GM18520 (cell line): ENCODE measurements around the gene FRS3.

Experiments
- ATAC-seq: cut with Tn5 transposase; IDR thresholded peaks from one replicate; pipeline ENCODE4 v1.9.1; 2021; ENCODE audit not compliant: unreplicated experiment

FRS3 gene

DNA sequence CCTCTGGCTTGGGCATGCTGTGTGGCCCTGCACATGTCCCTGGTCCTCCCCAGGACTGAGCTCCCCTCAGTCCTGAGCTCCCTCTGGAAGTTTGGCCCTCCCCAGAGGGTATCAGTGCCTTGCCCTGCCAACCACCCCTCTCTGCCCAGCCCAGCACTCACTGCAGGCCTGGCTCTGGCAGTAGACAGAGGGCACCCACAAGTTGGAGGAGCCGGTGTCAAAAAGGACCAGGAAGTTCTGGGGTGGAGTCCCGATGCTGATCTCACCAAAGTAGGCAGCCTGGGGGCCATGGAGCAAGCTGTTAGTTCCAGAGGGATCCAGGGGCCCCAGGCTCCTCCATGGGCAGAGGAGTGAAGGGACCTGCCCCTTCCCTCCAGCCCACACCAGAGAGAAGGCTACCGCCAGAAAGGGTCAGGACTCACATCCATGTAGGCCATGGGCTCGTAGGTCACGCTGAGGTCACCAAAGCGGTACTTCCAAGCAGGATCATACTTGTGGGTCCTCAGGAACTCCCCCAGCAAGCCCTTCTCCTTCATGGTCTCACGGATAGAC lies 35.4 kb downstream of the FRS3 start:
- ATAC-seq, result no peak

DNA sequence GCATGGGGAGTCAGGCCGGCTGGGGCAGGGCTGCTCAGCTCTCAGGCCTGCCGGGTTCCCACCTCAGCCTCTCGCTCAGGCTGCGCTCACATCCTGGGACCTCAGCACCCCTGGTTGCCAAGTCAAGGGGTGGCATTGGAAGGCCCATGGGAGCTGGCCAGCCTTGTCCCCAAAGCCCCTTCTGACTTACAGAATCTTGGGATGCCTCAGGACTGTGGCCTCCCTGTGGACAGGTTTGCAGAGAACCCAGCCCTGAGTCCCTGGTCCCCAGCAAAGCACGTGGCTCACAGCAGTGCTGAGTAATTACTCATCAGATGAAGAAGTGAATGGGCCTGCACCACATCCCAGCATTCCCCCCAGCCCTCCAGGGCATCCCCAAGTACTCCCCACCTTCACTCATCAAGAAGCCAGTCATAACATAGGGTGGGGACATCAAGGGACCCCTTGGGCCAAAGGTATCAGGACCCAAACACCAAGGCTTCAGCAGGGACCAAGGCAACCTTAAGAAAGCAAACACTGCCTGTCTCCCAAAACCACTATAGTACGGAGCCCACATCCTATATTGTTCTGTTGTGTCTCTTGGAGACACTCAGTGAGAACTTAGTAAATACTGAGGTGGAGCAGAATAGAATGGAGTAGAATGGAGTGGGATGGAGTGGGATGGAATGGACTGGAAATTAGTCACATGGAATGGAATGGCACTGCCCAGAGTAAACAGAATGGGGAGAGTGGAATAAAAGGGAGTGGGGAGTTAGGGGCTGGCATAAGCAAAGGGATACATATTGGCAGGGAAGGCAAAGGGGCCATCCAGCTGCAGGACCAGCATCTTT lies 36.1 kb downstream of the FRS3 start:
- ATAC-seq, result no peak

DNA sequence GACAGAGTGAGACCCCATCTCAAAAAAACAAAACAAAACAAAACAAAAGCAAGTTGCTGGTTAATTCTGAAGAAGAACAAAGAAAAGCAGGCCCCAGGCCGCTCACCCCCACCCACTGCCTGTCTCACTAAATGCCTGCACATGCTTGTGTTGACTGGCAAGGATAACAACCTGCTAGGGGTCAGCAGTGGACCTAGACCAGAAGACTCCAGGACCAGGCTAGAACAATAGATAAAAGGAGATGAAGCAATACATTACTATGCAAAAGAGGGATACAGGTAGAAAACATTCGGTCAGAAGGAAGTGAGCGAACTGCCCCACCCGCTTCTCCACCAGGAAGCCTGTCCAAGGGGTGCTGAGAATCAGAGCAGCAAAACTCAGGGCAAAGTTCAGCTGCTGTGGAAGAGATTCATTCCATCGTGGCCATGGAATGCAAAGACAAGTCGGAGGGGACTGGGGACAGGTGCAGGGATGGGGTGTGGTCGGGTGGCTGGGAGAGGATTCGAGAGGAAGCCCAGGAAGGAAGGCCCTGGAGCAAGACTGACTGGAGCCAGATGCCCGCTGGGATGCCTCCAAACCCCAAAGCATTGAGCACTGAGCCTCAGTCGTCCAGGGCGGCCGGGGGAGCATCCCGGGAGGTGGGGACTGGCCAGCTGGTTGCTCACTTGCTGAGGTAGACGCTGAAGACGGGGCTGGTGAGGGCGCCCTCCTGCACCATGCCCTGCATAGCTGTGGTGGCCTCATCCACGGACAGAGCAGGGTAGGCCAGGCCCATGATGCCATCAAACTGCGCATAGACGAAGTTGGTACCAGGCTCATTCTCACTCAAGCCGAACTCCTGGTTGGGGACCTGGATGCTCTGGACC lies 37.8 kb downstream of the FRS3 start:
- ATAC-seq, result no peak

DNA sequence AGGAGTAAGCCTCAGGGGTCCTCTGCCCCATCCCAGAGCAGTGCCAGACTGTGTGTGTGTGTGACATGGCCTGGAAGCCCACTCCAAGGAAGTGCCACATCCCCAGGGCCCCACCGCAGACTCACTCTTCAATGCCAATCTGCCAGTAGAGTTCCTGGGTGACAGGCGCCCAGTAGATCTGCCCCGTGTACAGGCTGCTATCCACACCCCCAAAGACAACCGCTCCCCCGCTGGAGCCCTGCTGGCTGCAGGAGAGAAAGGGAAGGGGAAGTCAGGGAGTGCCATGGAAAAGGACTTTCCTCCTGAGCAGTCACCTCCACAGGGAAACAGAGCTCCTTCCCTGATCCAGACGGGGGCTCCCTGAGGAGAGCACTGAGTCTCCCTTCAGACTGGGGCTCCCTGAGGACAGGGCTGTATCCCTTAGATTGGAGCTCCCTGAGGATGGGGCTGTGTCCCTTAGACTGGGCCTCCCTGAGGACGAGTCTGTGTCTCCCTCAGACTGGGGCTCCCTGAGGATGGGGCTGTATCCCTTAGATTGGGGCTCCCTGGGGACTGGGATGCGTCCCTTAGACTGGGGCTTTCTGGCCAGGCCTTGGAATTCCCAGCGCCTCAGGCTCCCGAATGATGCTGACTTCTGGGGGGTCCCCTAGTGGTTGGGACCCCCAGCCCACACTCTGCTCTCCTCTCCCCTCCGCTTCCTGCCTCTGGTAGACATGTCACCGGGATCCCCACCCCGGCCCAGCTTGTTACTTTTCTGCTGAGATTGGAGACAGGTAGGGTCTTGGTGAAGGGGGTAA lies 39.1 kb downstream of the FRS3 start:
- no peak for ATAC-seq

DNA sequence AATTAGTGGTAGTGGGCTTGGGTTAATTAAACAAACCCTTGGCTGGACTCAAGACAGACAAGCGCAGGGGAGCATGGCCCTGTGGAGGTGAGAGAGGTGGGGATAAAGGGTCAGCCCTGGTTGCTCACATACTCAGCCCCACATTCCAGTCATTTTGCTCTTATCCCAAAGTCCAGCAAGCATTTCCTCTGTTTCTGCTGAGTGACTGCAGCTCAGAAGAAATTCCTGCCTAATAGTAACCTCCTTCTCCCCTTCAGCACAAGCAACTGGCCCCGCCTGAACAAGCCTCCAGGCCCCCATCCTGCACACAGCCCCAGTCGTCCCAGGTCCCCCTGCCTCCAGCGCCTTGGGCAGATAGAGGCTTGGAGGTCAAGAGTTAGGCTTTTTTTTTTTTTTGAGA lies 40.7 kb downstream of the FRS3 start:
- ATAC-seq, result no peak

DNA sequence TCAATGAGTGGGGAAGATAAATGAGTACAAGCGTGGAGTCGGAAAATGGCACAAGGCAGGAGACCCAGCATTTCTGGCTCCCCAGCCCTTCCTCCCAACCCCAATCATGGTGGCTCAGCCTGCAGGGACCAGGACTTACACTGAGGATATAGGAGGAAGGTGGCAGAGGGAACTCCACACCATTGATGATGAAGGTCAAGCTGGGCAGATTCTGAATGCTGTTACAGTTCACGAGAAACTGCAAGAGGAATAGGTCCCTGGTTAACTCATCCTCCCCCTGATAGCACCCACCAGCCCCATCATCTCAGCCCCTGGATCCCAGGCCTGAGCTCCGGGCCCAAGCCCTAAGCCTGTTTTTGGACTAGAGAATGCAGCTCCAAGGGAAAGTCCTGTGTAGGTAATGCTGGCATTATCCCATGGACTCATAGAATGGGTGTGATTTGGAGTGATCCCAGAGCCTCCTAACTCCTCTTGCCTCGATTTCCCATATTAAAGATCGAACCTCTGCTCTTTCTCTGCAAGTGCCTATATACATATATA lies 42.0 kb downstream of the FRS3 start:
- no peak for ATAC-seq

DNA sequence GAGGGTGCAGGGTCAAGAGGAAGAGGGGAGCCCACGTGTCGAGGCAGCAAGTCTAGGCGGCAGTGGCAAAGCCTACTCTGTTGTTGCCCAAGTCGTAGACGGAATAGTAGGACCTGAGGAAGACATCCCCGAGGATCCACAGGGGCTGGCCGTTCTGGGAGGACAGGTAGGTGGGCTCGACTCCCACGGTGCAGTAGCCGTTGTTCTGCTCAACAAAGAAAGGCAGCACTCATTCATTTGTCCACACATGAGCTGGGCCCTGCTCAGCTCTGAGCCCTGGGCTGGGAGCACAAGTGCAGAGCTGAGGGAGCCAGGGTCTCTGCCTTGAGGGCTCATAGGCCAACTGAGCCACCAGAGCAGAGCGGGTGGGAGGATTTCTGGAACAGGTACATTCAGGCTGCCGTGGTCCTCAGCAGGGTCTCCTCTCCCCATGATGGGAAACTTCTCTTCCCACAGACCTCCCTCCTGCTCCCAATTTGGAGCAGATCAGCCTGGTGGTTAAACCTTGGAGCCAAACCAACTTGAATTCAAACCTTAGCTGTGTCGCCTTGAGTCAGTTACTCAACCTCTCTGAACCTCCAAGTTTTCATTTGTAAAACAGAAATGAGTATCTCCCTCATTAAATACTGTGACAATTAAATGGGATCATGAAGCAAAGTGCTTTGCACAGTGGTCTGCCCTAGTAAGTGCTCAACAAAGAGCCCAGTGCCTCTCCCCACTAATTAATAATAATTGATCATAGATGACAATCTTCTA lies 42.7 kb downstream of the FRS3 start:
- no peak for ATAC-seq

DNA sequence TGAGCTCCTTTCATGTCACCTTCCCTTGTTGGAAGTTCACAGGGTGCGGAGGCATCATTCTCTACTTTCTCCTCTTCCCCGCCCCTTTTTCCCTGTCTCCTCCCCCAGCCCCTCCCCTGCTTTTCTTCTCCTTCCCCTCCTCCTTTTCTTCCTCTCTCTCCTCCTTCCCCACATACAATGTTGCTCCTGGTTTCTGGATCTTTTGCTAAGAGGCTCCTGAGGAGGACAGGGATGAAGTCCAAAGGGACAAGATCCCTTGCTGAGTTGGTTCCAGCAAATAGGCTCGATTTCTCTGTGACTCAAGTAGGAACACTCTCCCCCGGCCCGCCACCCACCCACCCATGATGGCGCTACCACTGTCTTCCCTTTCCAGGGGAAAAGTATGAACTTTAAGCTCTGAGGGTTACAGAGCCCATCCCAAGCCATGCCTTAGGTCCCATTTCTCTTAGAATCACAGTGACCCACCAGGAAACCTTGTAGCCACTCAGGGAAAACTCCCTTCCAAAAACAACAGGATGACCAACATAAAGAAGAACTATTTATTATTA lies 43.4 kb downstream of the FRS3 start:
- no peak for ATAC-seq

DNA sequence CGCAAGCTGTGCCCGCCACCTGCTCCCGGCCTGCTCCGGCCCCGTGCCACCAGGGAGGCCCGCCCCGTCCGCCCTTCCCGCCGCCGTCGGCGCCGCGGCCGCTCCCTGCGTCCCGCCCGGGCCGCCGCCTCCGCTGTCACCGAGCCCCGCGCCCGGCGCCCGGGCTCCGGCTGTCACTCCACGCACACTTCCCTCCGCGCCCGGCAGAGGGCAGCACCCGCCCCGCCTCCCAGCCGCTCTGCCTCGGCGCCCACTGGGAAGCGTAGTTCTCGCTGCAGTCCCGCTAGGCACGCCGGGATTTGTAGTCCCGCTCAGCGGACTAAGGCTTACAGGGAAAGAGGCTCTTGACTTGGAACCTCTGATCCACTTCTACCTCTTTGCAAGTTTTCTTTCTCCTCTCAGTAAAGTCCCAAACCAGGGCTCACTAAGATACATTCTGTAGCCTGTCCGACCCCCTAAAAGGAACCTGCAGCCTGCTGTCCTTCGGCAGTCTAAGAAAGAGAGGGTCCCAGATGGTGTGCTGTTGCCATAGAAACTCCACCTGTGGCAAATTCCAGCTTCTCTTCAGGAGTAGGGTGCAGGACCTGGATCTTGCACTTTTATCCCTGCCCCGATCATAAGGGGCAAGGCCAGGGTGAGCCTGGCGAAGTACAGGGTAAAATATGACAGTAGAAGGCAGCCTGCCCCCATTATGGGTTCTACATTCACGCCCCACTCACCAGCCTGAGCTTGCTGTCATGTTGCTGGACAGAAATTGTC lies 44.1 kb downstream of the FRS3 start, which contains the start of gene TFEB:
TSS of gene TFEB (minus strand) at position 182 of the 759 bp plus-strand sequence. CDS start 44,395 bp downstream, outside the sequence.
- peak; percentile 46 for ATAC-seq

DNA sequence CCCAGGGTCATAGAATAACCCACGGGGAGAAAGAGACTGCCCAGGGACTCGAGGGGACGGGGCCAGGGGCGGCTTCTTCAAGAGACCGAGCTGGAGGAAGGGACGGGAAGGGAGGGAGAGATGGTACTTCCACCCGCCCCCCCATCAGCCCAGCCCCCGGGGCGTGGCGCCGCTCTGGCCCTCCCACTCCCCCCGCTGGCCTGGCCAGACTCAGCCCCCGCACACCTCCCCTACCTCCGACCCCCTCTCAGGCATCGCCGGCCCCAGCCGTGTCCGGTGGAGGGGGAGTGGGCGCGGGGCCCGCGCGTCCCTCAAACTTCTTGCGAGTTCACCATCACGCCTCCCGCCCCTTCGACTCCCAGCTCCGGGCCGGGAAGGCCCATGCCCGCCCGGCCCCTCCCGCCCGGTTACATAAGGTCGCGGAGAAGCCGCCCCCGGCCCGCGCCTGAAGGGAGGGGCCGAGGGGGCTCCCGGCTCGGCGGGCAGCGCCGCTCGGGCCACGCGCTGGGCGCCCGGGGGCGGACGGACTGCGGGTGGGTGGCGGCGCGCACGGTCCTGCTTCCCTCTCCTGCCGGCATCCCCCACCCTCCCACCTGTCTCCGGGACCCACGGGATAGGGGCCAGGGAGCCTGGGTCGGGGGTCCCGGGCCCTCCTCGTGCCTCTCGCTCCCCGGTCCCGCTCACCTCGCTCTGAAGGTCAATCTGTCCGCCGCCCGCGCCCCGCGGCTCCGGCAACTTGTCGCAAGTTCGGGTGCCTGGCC lies 44.9 kb downstream of the FRS3 start:
- peak; percentile 5 for ATAC-seq

DNA sequence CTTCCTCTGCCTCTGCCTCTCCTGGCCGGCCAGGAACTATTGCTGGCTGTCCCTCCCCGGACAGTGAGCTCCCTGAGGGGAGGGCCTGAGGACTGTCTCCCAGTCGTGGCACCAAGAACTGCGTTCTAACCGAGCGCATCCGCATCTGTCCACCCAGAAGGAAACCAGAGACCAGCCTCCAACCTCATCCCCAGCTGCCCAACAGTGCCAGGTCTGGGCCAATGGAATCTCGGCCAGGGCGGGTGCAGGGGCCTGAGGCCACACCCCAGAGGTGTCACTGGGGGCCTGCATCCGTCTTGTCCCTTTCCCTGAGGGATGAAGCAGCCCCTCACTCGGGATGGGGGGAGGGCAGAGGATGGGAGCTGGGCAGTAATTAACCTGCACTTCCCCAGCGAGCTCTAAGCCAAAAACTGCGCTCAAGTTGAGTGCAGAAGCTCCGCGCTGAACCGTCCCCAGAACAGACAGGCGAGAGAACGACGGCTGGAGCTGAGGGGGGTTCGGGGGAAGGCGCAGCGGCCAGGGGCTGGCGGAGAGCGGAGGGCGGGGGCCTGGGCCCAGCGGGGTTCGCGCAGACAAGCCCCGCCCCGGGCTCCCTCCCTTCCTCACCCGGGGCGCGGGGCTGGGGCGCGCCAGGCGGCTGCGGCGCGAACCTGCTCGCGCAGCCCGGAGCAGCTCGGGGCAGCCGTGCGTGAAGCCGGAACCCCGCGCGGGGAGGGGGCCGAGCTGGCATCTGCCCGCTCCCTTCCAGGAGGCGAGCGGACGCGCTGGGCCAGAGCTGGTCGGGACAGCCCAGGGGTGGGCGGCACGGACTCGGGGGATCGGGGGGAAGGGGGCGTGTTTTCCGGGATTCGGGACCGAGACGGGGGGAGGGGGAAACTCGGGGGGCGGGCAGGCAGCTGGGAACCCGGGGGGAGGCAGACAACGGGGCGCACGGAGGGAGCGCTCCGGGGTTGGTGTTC lies 45.7 kb downstream of the FRS3 start:
- peak; percentile 29 for ATAC-seq

DNA sequence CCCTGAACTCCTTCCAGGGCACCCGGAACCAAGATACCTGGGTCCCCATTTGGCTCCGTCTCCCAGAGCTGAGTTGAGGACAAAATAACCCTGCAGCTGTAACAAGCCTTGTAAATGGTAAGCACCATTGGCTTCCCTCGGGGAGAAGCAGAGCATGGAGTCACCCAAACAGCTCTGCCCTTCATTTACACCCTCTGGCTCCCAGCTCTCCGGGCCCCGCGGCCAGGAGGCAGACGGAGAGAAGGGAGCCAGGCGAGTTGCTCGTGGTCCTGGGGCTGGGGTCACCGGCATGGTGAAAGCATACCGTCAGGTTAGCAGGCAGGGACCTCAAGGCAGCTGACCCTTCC lies 46.4 kb downstream of the FRS3 start:
- ATAC-seq, result no peak

DNA sequence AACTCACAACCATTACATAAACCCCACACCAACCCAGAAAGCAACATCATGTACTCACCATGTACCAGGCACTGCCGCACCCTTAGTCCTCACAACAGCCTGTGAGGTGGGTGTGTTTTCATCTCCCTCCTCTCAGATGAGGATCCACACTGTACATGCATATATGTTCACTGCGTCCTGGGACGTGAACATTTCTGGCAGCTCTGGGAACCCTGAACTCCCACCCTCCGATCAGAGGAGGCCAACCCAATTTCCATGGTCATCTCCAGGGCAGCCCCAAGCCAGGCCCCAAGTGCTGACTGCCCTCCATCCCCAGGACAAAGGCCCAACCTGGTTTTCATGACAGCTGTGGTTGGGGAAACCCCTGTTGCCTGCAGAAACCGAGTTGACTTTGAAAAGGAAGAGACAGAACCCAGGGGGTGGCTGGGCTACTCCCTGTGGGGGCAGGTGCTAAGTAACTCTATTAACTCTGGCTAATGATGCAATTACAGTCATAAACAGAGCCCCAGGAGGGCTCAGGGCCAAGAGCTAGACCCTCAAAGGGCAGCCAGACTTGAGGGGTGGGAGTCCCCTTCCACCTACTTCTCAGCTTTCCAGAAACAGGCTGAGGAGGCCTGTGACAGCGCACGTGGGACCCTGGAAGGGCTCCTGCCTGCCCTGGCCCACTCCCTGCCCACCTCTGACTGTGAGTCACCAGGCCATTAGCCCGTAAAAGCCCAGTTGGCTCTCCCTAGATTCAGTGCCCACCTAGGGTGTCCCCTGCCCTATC lies 46.9 kb downstream of the FRS3 start:
- ATAC-seq, result peak; percentile 20

DNA sequence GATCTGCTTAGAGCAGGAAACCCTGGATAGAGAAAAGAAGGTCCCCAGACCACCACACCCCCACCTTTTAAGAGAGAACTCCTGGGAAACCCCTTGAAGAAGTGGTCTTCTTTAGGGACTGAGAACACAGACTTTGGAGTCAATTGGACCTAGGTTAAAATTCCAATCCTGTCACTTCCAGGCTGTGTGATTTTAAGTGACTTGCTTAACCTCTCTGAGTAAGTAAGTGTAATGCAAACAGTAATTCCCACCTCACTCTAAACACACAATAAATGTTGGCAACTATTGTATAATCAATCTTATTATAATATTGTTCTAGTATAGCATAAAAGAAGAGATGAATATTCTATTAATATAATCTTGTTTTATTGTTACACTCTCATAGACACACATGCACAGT lies 47.6 kb downstream of the FRS3 start:
- no peak for ATAC-seq

DNA sequence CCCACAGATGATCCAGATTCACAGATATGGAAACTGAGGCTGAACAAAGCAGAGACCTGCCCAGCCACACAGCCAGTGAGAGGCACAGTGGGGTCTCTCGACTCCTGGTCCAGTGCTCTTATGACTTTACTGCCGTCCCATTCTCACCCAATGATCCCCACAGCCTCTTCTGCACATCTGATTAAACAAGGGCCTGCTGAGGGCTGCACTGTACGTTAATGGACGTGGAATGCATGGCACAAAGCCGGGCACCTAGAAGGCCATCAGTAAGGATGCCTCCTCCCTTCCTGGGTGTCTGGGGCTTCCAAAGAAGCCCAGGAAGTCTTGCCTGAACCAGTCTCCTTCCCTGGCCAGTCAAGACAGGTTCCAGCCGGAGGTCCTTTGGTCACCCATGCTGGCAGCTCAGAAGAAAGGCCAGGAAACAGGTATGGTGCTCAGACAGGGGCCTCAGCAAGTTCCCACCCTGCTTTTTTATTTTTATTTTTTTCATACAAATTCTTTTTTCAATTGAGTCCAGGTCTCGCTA lies 48.1 kb downstream of the FRS3 start:
- no peak for ATAC-seq
